ENCODE measurements around the gene FBXO24.

GRCh38 chr7:100641463-100641859 is 55.3 kb downstream of the FBXO24 start, which contains the start of gene TFR2:
- TF ChIP-seq POLR2A (IDR thresholded peaks at IDR 0.05; ENCODE audit: low read depth, low read length) (no peak), RCOR1 (IDR thresholded peaks at IDR 0.05; ENCODE audit: insufficient replicate concordance, low read length) (no peak), FOS (IDR thresholded peaks at IDR 0.05; ENCODE audit: low read depth, low read length) (no peak), CHD1 (IDR thresholded peaks at IDR 0.05; ENCODE audit: low read depth, low read length) (no peak), CTCF (conservative IDR thresholded peaks at IDR 0.05; ENCODE audit: low read depth, low read length) (no peak)

All from IMR-90 (cell line).